Loucy (cell line): ENCODE data around the gene FOS.

Source experiments
- H2AFZ ChIP-seq: fragments of 200-600 bp; sonication (generic); 2 replicates; pipeline ENCODE4 v1.6.0; 2016; ENCODE audit warnings: antibody characterized with exemption, mild to moderate bottlenecking, low read length, moderate library complexity
- H3F3A ChIP-seq: fragments of 200-600 bp; 2 replicates; pipeline ENCODE4 v1.6.0; 2016; ENCODE audit warnings: antibody characterized with exemption, low read depth, mild to moderate bottlenecking
- H3K27me3 ChIP-seq: fragments of 200-600 bp; sonication (generic); 2 replicates; pipeline ENCODE4 v1.6.1; 2014; ENCODE audit warnings: low read length, mild to moderate bottlenecking; ENCODE audit not compliant: insufficient read depth, poor library complexity, severe bottlenecking
- H3K36me3 ChIP-seq: fragments of 200-600 bp; sonication (generic); 2 replicates; pipeline ENCODE4 v1.6.1; 2016; ENCODE audit warnings: low read length; ENCODE audit not compliant: insufficient read depth
- H3K4me1 ChIP-seq: fragments of 200-600 bp; sonication (generic); 2 replicates; pipeline ENCODE4 v1.5.1; 2014; ENCODE audit warnings: low read length, mild to moderate bottlenecking; ENCODE audit not compliant: insufficient read depth, poor library complexity, severe bottlenecking
- H3K4me2 ChIP-seq: fragments of 200-600 bp; sonication (generic); 2 replicates; pipeline ENCODE4 v1.6.0; 2014; ENCODE audit warnings: antibody characterized with exemption, low read length, low read depth, mild to moderate bottlenecking; ENCODE audit not compliant: poor library complexity, severe bottlenecking
- H3K4me3 ChIP-seq: fragments of 200-600 bp; sonication (generic); 2 replicates; pipeline ENCODE4 v1.5.1; 2014; ENCODE audit warnings: low read length, mild to moderate bottlenecking, mixed read lengths; ENCODE audit not compliant: poor library complexity, severe bottlenecking
- H3K79me2 ChIP-seq: fragments of 200-600 bp; sonication (generic); 2 replicates; pipeline ENCODE4 v1.6.1; 2014; ENCODE audit warnings: low read length; ENCODE audit not compliant: insufficient read depth
- H3K9ac ChIP-seq: fragments of 200-600 bp; sonication (generic); 2 replicates; pipeline ENCODE4 v1.6.0; 2014; ENCODE audit warnings: mild to moderate bottlenecking, low read depth, low read length, moderate library complexity; ENCODE audit not compliant: poor library complexity, severe bottlenecking
- H3K9me2 ChIP-seq: fragments of 200-600 bp; sonication (generic); replicated peaks from 2 replicates; pipeline ENCODE4 v1.6.1; 2016; ENCODE audit warnings: low read depth, low read length, mixed read lengths
- H3K9me3 ChIP-seq: fragments of 200-600 bp; sonication (generic); 2 replicates; pipeline ENCODE4 v1.6.1; 2014; ENCODE audit warnings: mild to moderate bottlenecking, antibody characterized with exemption, low read length, low read depth; ENCODE audit not compliant: insufficient read depth
- H4K20me1 ChIP-seq: fragments of 200-600 bp; sonication (generic); 2 replicates; pipeline ENCODE4 v1.6.0; 2014; ENCODE audit warnings: antibody characterized with exemption, low read length, mild to moderate bottlenecking; ENCODE audit not compliant: insufficient read depth, poor library complexity, severe bottlenecking
- EZH2phosphoT487 ChIP-seq: fragments of 200-600 bp; IDR thresholded peaks from 2 replicates; pipeline ENCODE4 v1.6.1; 2018; ENCODE audit warnings: antibody characterized with exemption, mild to moderate bottlenecking, moderate library complexity, borderline replicate concordance
- TF ChIP-seq, protein P1 (sequence below): fragments of 200-600 bp; sonication (generic); conservative IDR thresholded peaks from 2 replicates; pipeline ENCODE4 v1.5.1; 2014; ENCODE audit warnings: mild to moderate bottlenecking, antibody characterized with exemption, low read length

The FOS gene

DNA sequence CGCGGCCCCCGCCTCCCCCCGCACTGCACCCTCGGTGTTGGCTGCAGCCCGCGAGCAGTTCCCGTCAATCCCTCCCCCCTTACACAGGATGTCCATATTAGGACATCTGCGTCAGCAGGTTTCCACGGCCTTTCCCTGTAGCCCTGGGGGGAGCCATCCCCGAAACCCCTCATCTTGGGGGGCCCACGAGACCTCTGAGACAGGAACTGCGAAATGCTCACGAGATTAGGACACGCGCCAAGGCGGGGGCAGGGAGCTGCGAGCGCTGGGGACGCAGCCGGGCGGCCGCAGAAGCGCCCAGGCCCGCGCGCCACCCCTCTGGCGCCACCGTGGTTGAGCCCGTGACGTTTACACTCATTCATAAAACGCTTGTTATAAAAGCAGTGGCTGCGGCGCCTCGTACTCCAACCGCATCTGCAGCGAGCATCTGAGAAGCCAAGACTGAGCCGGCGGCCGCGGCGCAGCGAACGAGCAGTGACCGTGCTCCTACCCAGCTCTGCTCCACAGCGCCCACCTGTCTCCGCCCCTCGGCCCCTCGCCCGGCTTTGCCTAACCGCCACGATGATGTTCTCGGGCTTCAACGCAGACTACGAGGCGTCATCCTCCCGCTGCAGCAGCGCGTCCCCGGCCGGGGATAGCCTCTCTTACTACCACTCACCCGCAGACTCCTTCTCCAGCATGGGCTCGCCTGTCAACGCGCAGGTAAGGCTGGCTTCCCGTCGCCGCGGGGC lies at the start of gene FOS:
Gene FOS, plus strand, starts transcription at position 407 of the 731 bp plus-strand sequence. Its CDS starts 155 bp downstream, at position 562.
- Histone ChIP-seq H3K9me3 (no peaks in the 10 kb centered on the region), H3K4me1 (peaks cover 24% of the 10 kb centered on the region), H3F3A (no peaks in the 10 kb centered on the region), H3K9me2 (no peaks in the 10 kb centered on the region), H2AFZ (peak within 1 kb of the TSS; percentile 97), H3K9ac (peak within 1 kb of the TSS; percentile 63), H3K27me3 (peaks cover 14% of the 10 kb centered on the region), H3K4me2 (peak within 1 kb of the TSS; percentile 99), H3K79me2 (no peaks in the 10 kb centered on the region), H3K4me3 (peak within 1 kb of the TSS; percentile 71), H4K20me1 (peaks cover 5% of the 10 kb centered on the region), H3K36me3 (no peaks in the 10 kb centered on the region)
- TF ChIP-seq EZH2phosphoT487: no peak
- TF ChIP-seq, protein P1, sequence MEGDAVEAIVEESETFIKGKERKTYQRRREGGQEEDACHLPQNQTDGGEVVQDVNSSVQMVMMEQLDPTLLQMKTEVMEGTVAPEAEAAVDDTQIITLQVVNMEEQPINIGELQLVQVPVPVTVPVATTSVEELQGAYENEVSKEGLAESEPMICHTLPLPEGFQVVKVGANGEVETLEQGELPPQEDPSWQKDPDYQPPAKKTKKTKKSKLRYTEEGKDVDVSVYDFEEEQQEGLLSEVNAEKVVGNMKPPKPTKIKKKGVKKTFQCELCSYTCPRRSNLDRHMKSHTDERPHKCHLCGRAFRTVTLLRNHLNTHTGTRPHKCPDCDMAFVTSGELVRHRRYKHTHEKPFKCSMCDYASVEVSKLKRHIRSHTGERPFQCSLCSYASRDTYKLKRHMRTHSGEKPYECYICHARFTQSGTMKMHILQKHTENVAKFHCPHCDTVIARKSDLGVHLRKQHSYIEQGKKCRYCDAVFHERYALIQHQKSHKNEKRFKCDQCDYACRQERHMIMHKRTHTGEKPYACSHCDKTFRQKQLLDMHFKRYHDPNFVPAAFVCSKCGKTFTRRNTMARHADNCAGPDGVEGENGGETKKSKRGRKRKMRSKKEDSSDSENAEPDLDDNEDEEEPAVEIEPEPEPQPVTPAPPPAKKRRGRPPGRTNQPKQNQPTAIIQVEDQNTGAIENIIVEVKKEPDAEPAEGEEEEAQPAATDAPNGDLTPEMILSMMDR: no peak

DNA sequence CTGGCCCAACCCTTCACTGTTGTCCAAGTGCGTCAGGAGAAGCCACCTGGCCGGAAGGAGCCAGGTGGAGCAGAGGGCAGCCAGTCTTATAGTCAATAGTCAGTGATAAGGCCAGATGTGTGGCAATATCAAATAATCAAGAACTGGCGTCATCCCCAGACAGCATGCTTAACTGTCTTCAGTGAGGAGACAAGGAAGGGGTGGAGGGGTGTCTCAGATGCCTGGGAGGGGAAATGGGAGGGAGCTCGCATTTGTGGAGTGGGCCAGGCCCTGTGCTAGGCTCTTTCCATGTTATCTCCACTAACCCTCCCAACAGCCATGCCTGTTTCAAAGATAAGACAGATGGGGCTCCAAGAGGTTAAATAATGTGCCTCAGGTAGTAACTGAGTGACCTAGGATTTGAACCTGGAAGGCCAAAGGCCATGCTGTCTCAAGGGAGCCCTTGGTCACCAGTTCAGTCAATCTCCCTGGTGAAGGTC lies 48.9 kb upstream of the FOS start:
- Histone ChIP-seq H3F3A (0 out of 2 replicates have a peak, but pooled peaks cover 2% of the 10 kb centered on the region), H3K4me2 (peak overlapping the region; percentile 57), H2AFZ (peak overlapping the region; percentile 82)

DNA sequence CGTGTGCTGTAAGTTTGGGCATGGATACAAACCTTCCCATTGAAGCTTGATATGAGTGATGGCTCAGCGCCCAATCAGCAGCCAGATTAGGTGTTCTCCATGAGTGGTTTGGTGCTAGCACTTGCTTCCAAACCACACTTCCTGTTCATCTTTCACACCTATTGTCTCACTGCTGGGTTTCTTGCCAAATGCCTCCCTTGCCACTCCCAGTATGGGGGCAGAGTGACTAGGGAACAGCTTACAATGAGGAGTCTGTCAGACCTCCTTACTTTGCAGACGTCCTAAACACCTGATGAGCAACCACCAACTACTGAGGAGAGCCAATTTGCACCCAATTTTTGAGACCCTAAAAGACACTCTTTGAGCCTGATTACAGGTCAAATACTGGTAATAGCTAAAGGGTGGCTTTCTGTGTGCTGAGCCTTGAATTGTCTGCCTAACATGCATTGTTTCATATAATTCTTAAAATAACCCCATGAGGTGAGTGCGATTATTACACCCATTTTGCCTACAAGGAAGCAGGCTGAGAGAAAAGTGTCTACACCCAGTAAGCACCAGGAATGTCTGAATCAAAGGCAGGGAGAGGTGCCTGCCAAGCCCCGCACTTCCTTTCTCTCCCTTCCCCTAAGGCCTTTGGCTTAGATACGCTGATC lies 48.4 kb upstream of the FOS start:
- Histone ChIP-seq H3K9ac (peak overlapping the region; percentile 4), H3K79me2 (no peaks in the 10 kb centered on the region), H3K4me3 (peak overlapping the region; percentile 19), H3K9me2 (no peaks in the 10 kb centered on the region), H2AFZ (peak overlapping the region; percentile 82), H3K27me3 (no peaks in the 10 kb centered on the region), H3K36me3 (no peaks in the 10 kb centered on the region), H3K4me1 (peaks cover 55% of the 10 kb centered on the region), H4K20me1 (no peaks in the 10 kb centered on the region), H3K4me2 (peak overlapping the region; percentile 57), H3K9me3 (no peaks in the 10 kb centered on the region), H3F3A (0 out of 2 replicates have a peak, but pooled peaks cover 2% of the 10 kb centered on the region)
- TF ChIP-seq EZH2phosphoT487: no peak
- TF ChIP-seq, protein P1: peak; percentile 46

More for the DNA sequence above, 48.9 kb upstream of the FOS start:
- H3K4me3 ChIP-seq: peak overlapping the region; percentile 19
- no peaks in the 10 kb centered on the region for H3K9me3 ChIP-seq
- no peaks in the 10 kb centered on the region for H3K27me3 ChIP-seq
- no peak for TF ChIP-seq EZH2phosphoT487
- TF ChIP-seq, protein P1: no peak
- no peaks in the 10 kb centered on the region for H4K20me1 ChIP-seq
- no peaks in the 10 kb centered on the region for H3K79me2 ChIP-seq
- H3K36me3 ChIP-seq: no peaks in the 10 kb centered on the region
- H3K9ac ChIP-seq: no peak overlapping the region
- H3K9me2 ChIP-seq: no peaks in the 10 kb centered on the region
- H3K4me1 ChIP-seq: peaks cover 55% of the 10 kb centered on the region
